IPS-NIHi11 (cell line): ENCODE measurements around the gene LHX8.
"Not testable (repeated sequence)": the region's sequence is repeated elsewhere in the genome, so short reads cannot be mapped to it uniquely, and the experiment has no call there.

Experiments used
- DNase-seq: peaks from one replicate; pipeline ENCODE4 v3.0.0; 2012; ENCODE audit warnings: mixed read lengths, low spot score

The LHX8 gene

DNA sequence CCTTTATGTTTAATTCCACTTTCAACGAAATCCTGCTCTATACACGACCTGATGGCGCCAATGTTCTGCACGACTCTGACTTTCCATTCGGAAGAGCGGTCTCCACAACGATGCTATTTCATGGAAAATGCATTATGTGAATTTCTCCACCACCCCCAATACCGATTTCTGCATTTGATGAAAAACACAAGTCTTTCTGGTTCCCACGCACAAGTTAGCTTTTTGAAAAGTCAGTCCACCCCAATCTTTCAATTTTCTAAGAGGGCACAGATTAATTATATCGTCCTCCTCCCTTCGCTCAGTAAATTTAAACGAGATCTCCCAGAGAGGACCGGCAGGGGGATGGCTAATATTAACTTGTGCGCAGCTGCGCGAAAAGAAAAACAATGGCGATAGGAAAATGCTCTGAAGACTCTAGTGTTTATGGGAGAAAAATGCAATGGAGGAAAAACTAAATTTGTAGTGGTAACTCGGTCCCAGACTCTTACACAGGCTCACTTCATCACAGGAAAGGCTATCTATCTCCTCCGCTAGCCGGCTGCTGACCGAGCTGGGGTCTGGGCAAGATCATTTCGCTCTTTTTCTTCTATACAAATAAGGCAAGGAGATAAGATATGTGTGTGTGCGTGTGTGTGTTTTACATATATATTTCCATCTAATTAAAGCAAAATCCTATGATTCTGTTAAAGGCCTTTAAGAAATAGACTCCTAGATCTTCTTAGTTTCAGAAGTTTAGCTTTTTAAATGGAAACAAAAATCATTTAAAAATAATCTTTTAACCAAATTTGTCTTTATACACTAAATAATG is 1.2 kb upstream of the LHX8 start:
- no peak for DNase-seq

DNA sequence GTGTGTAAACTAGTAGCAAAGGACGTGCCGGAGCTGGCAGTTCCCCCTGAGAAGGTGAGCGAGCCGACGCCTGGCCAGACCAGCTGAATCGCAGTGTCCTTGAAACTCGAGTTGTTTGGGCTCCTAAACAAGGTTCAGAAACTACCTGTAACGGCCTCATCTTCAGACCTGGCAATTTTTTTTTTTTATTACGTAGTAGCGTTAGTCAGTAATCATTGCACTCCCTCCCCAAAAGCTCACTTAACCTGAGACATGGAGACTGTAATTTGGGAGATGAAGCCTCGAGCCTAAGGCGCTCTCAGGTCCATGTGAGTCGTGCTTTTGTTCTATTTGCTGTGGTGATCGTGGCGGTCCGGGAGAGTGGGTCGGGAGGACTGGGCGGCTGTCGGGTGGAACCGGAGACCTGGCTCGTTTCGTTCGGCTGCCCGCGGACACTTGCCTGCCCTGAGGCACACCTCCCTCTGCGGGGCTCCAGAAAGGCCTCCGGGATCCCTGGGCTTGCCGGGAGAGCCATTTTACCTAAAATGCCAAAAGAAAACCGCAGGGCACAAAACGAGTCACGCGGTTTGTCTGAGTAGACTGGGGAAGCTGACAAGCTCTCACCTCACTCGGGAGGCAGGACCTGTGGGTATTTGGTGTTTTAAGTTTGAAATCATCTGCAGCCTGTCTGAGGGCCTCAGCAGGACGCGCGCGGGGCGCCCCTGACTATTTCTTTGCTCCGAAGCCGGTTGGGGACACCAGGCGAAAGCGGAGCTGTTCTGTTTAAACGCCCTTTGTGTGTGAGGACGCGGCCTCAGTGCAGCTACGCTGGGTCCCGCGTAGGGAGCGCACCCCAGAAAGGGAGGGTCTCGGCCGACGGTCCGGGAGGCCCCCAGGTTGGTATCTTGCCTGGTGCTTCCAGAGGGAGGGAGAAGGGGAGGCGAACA is 722 bp downstream of the LHX8 start:
- no peak for DNase-seq

DNA sequence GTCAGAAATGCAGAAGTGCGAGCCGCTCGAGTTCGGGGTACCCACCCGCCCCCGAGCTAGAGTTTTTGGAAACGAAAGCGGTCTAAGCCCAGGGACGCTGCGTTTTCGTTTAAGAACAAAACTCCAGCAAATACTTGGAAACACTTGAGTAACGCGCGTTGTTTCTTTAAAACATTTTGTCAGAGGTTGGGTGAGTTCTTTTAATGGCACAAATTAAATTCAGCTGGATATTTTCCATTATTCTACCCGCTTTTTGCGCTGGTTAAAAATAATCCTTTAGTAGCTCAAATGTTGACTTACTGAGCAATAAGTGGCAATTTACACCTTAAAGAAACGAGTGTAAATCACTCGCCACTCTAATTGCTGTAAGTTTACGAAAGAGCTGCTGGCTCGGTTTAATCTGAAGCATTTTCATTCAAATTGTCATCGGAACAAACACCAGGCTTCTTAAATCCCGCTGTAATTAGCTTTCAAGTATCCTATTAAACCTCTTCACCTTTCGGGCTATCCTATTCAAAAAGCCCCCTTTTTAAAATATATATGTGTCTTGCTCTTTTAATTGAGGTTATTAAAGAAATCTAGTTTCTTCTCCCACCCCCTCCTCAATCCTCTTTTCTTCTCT is 1.5 kb downstream of the LHX8 start:
- no peak for DNase-seq

DNA sequence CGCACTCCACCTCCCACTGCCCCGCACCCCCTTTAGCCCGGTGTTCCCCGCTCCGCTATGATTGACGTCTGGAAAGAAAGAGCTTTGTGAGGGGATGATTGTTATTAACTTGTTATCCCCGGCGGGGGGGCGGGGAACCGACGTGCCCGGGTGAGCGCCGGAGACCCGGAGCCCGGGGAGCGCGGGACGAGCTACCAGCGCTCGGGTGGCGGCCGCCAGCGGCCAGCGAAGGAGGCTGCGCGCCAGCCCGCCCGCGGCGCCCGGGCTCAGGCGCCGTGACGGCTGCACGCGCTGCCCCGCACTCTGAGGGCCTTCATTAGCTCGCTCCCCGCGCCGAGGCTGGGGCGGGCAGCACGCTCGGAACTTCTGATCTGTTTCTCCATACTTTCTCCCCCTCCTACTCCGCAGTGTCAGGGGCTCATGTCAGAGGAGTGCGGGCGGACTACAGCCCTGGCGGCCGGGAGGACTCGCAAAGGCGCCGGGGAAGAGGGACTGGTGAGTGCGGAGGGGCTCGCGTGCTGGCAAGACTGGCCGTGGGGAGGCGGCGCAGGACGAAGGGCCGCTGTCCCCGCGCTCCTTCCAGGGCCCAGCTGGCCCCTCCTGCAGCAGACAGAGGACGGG is 2.1 kb downstream of the LHX8 start:
- peak; percentile 54 for DNase-seq

- DNase-seq, result no peak
These were observed 2.9 kb downstream of the LHX8 start for GRCh38 chr1:75136921-75137641.

GRCh38 chr1:75152092-75152491 is 17.9 kb downstream of the LHX8 start:
- DNase-seq, result no peak

GRCh38 chr1:75159154-75159553 is 25.0 kb downstream of the LHX8 start:
- DNase-seq, result no peak

- no peak for DNase-seq
These were observed 31.1 kb downstream of the LHX8 start for GRCh38 chr1:75165264-75165663.

- DNase-seq, result no peak
These were observed 32.6 kb downstream of the LHX8 start for GRCh38 chr1:75166821-75167220.

GRCh38 chr1:75170011-75170410 is 35.8 kb downstream of the LHX8 start:
- DNase-seq, result no peak

GRCh38 chr1:75170981-75171380 is 36.8 kb downstream of the LHX8 start:
- DNase-seq, result no peak

- no peak for DNase-seq
These were observed 37.7 kb downstream of the LHX8 start for GRCh38 chr1:75171876-75172275.

DNA sequence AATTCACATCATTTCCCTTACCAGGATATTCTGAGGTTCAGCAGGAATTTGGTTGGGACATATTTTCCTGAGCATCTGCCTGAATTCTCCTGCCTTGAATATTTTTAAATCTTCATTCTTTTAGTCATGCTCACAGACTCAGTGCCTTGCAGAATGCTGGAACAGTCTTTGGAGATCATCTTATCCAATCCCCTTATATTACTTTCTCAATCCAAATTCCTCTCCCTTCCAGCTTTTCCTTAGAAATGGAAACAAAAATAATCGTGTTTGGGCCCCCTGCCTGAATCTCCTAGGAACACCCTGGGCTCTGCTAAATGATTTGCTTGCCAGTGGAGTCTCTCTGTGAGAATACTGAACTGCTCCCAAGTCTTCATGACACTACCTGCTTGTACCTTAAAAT is 38.4 kb downstream of the LHX8 start:
- DNase-seq, result no peak

GRCh38 chr1:75174031-75174760 is 40.0 kb downstream of the LHX8 start:
- no peak for DNase-seq

- DNase-seq, result not testable (repeated sequence)
These were observed 47.2 kb downstream of the LHX8 start for GRCh38 chr1:75181214-75181955.

GRCh38 chr1:75188892-75189291 is 54.7 kb downstream of the LHX8 start:
- no peak for DNase-seq

DNA sequence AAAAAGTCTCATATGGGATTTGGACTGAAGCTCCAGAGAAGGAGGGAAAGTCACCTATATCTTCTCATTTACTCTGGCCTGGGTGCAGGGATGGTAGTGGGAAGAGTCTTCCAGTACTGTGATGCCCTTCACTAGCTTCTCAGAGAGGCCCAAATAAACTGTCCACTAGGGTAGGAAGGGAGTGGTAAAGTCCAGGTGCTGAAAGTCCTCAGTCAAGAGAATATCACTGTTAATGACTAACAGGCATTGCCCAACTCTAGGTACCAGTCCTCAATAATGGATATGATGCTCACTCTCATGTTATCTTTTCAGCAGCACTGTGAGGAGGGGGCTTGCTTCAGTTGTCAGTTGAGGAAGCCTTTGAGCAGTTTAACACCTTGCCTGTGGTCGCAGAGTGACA is 64.0 kb downstream of the LHX8 start:
- DNase-seq, result no peak

- DNase-seq, result no peak
These were observed 64.6 kb downstream of the LHX8 start for GRCh38 chr1:75198761-75199160.

- DNase-seq, result no peak
These were observed 68.6 kb downstream of the LHX8 start for GRCh38 chr1:75202751-75203150.
